Spleen (tissue), 11 donors: ENCODE measurements around the gene CPT1A. TPM values are rescaled to one million over a fixed set of nuclear protein-coding genes. Genes with fewer than 3 reads are reported as not detected.
"Not testable (repeated sequence)": the region's sequence is repeated elsewhere in the genome, so short reads cannot be mapped to it uniquely, and the experiment has no call there.

ENCODE experiments used
- DNase-seq: peaks from one replicate; pipeline ENCODE4 v3.0.0-alpha.2; 2020
- H3K27ac ChIP-seq, 8 donors: fragments of 200-600 bp; sonication (generic) in 7 of 8; 1 replicate in 4 of 8; 2 replicates in 4 of 8; pipeline versions ENCODE4 v1.5.0 to v1.8.0; 2016 to 2021; ENCODE audit warnings: inconsistent platforms in 4 of 8, mild to moderate bottlenecking in 4 of 8, moderate library complexity in 1 of 8
- H3K27me3 ChIP-seq, 7 donors: fragments of 200-600 bp; sonication (generic) in 6 of 7; replicated peaks in 1 of 7; 1 replicate in 4 of 7; 2 replicates in 3 of 7; pipeline versions ENCODE4 v1.5.0 to v1.8.0; 2016 to 2021; ENCODE audit warnings: inconsistent platforms in 3 of 7, mild to moderate bottlenecking in 1 of 7
- H3K36me3 ChIP-seq, 6 donors: fragments of 200-600 bp; sonication (generic) in 5 of 6; 1 replicate in 4 of 6; 2 replicates in 2 of 6; pipeline versions ENCODE4 v1.5.0 to v1.8.0; 2016 to 2021; ENCODE audit warnings: inconsistent platforms in 2 of 6
- H3K4me1 ChIP-seq, 6 donors: fragments of 200-600 bp; sonication (generic) in 5 of 6; 1 replicate in 3 of 6; 2 replicates in 3 of 6; pipeline versions ENCODE4 v1.5.0 to v1.8.0; 2016 to 2021; ENCODE audit warnings: inconsistent platforms in 3 of 6
- H3K4me3 ChIP-seq, 8 donors: fragments of 200-600 bp; sonication (generic) in 7 of 8; 1 replicate in 4 of 8; 2 replicates in 4 of 8; pipeline versions ENCODE4 v1.5.0 to v1.8.0; 2016 to 2021; ENCODE audit warnings: inconsistent platforms in 4 of 8, mild to moderate bottlenecking in 4 of 8, moderate library complexity in 2 of 8
- H3K9me3 ChIP-seq, 8 donors: fragments of 200-600 bp; sonication (generic) in 7 of 8; 1 replicate in 4 of 8; 2 replicates in 4 of 8; pipeline versions ENCODE4 v1.5.0 to v1.8.0; 2016 to 2021; ENCODE audit warnings: inconsistent platforms in 4 of 8
- CTCF ChIP-seq, 11 experiments: fragments of 200-600 bp in 7 of 11; fragments of 450-650 bp in 4 of 11; sonication (generic) in 4 of 11; IDR thresholded peaks in 8 of 11; conservative IDR thresholded peaks in 3 of 11; 1 replicate in 7 of 11; 2 replicates in 4 of 11; pipeline versions ENCODE4 v1.4.0 to v1.8.0; 2016 to 2021; ENCODE audit warnings: antibody characterized with exemption in 11 of 11, inconsistent platforms in 4 of 11, mild to moderate bottlenecking in 1 of 11
- POLR2A ChIP-seq, 3 donors: fragments of 450-650 bp; IDR thresholded peaks; one replicate each; pipeline ENCODE4 v1.5.1; 2017; ENCODE audit warnings: antibody characterized with exemption in 3 of 3, mild to moderate bottlenecking in 1 of 3
- POLR2AphosphoS5 ChIP-seq, 3 donors: sonication (generic); formaldehyde crosslinking; IDR thresholded peaks; one replicate each; pipeline ENCODE4 v1.5.1; 2017; ENCODE audit warnings: antibody characterized with exemption in 3 of 3
- WGBS, 5 donors: extraction: QIAGEN DNeasy Blood & Tissue Kit in 3 of 5; methylation state at CpG; one replicate each; pipeline versions ENCODE4 v1.1.5 to v1.1.7; 2013 to 2018; 5-methylcytosine and 5-hydroxymethylcytosine counted together
- intact Hi-C: fragments of 100-400 bp; cut with DNase I; formaldehyde crosslinking; loops from one replicate; pipeline ENCODE4 v1.15.0; 2023; ENCODE audit warnings: low total_unique reads
- polyA plus RNA-seq, 3 donors: library from polyadenylated mRNA; stranded (reverse); fragments of 200-250 nt; gene quantifications; one replicate each; pipeline ENCODE4 v1.2.1, GENCODE V29; 2013
- total RNA-seq, 7 donors: library from RNA; depleted of rRNA in 3 of 7; stranded (reverse); fragments of >200 nt in 3 of 7; fragmentation: NEBNext Ultra II Directional in 4 of 7; extraction: Animal tissue kit (Norgen Biotek cat#: 25700) in 4 of 7; gene quantifications; one replicate each; pipeline versions ENCODE4 v1.1.0 to v1.2.1, GENCODE V29; 2016 to 2021
- donor health status: healthy with polysubstance abuse.
- donor health status: DM: no; HTN: no; CAD: no; lungs with moderate emphysema.
- donor health status: DM: no; HTN: no; CAD: no.
- donor health status: Bipolar disorder and iron deficiency.
- donor health status: healthy.
- donor health status: DM: no; HTN: no; CAD: no.
- donor health status: DM: yes; HTN: yes; CAD: no.

Gene CPT1A
- total and polyA plus RNA-seq, 10 donors, result 6.7 to 118 (median 69.4) TPM

GRCh38 chr11:68857037-68857586 is 15.4 kb upstream of the CPT1A start:
- H3K27me3 ChIP-seq, result peaks cover 0 to 34% (median 13%) of the 10 kb centered on the region in 7 donors
- DNase-seq, result peak; percentile 9
- H3K4me1 ChIP-seq, result peaks cover 5 to 23% (median 16%) of the 10 kb centered on the region in 6 donors
- H3K9me3 ChIP-seq, result no peaks in the 10 kb centered on the region
- intact Hi-C loops, result no loop called here
- TF ChIP-seq POLR2AphosphoS5 (IDR thresholded peaks at IDR 0.05) (no peak), CTCF (IDR thresholded peaks at IDR 0.05 in 8 of 11, conservative IDR thresholded peaks at IDR 0.05 in 3 of 11) (no peak), POLR2A (IDR thresholded peaks at IDR 0.05) (no peak)
- no peaks in the 10 kb centered on the region for H3K36me3 ChIP-seq
- WGBS, 5 donors, result 88 to 97% (median 90%) methylated on average over 8 of the region's 8 CpGs
- no peak overlapping the region for H3K4me3 ChIP-seq
- no peak overlapping the region for H3K27ac ChIP-seq

- 87 to 95% (median 92%) methylated on average over 21 of the region's 21 CpGs for WGBS, 5 donors
Observed at GRCh38 chr11:68856425-68857030, 14.8 kb upstream of the CPT1A start.

GRCh38 chr11:68855205-68855981 is 13.7 kb upstream of the CPT1A start:
- Histone ChIP-seq H3K4me3 (peak overlapping the region; percentile 51 to 70 (median 56)), H3K36me3 (no peaks in the 10 kb centered on the region), H3K27ac (peak overlapping the region; percentile 13 to 77 (median 52)), H3K9me3 (no peaks in the 10 kb centered on the region), H3K4me1 (peaks cover 5 to 23% (median 16%) of the 10 kb centered on the region in 6 donors), H3K27me3 (peaks cover 0 to 34% (median 13%) of the 10 kb centered on the region in 7 donors)
- peak; percentile 90 for DNase-seq
- 2 to 4% (median 2%) methylated on average over 33 to 62 of the region's 62 CpGs for WGBS, 5 donors
- peak in 3 of 11 experiments; percentile 29 to 51 (median 34) for TF ChIP-seq CTCF (IDR thresholded peaks at IDR 0.05 in 8 of 11, conservative IDR thresholded peaks at IDR 0.05 in 3 of 11)
- TF ChIP-seq POLR2AphosphoS5 (IDR thresholded peaks at IDR 0.05), result peak in 2 of 3 donors; percentile 30 to 64
- TF ChIP-seq POLR2A (IDR thresholded peaks at IDR 0.05), result no peak
- intact Hi-C loops, result no loop called here

More at GRCh38 chr11:68856425-68857030, 14.8 kb upstream of the CPT1A start:
- Histone ChIP-seq H3K27me3 (peaks cover 0 to 34% (median 13%) of the 10 kb centered on the region in 7 donors), H3K4me1 (peaks cover 5 to 23% (median 16%) of the 10 kb centered on the region in 6 donors)
- H3K27ac ChIP-seq, H3K36me3 ChIP-seq, H3K9me3 ChIP-seq, intact Hi-C loops, H3K4me3 ChIP-seq: not testable (repeated sequence)
- peak; percentile 39 for DNase-seq

GRCh38 chr11:68854273-68854958 is 12.7 kb upstream of the CPT1A start:
- intact Hi-C loops, result no loop called here
- Histone ChIP-seq H3K27me3 (peaks cover 0 to 34% (median 13%) of the 10 kb centered on the region in 7 donors), H3K4me3 (peak overlapping the region in 6 of 8 donors; percentile 51 to 70 (median 57)), H3K4me1 (peaks cover 5 to 23% (median 16%) of the 10 kb centered on the region in 6 donors), H3K27ac (no peak overlapping the region), H3K9me3 (no peaks in the 10 kb centered on the region), H3K36me3 (no peaks in the 10 kb centered on the region)
- TF ChIP-seq CTCF (IDR thresholded peaks at IDR 0.05 in 8 of 11, conservative IDR thresholded peaks at IDR 0.05 in 3 of 11) (no peak), POLR2A (IDR thresholded peaks at IDR 0.05) (no peak), POLR2AphosphoS5 (IDR thresholded peaks at IDR 0.05) (no peak)
- DNase-seq, result peak; percentile 64
- 15 to 19% (median 18%) methylated on average over 41 to 42 of the region's 42 CpGs for WGBS, 5 donors
